ENCODE results near the gene FABP6. TPM values are rescaled to one million over a fixed set of nuclear protein-coding genes. Genes with fewer than 3 reads are reported as not detected.
"Not testable (repeated sequence)": the region's sequence is repeated elsewhere in the genome, so short reads cannot be mapped to it uniquely, and the experiment has no call there.

The FABP6 gene
- total RNA-seq, 1 donor from 2014 or later, result not detected

DNA sequence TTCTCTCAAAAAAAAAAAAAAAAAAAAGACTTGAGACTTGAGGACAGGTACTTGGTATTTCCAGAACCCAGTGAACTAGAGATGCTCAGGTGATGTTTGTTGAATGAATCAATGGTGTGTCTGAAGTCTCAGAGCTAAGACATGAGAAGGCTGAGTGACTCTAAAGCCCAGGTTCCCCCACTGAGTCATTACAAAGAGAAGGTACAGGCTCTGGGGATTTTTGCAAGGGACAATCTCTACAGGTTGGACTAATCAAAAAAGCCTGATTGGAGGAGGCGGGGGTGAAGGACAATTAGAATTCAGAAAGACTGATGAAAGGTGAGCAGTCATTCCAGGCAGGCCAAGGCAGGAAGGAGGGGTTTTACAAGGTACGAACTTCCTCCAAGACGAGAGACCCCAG lies 8.2 kb upstream of the FABP6 start:
- DNase-seq, result no peak

- DNase-seq, result no peak
These were observed 2.3 kb upstream of the FABP6 start for GRCh38 chr5:160227012-160227411.

DNA sequence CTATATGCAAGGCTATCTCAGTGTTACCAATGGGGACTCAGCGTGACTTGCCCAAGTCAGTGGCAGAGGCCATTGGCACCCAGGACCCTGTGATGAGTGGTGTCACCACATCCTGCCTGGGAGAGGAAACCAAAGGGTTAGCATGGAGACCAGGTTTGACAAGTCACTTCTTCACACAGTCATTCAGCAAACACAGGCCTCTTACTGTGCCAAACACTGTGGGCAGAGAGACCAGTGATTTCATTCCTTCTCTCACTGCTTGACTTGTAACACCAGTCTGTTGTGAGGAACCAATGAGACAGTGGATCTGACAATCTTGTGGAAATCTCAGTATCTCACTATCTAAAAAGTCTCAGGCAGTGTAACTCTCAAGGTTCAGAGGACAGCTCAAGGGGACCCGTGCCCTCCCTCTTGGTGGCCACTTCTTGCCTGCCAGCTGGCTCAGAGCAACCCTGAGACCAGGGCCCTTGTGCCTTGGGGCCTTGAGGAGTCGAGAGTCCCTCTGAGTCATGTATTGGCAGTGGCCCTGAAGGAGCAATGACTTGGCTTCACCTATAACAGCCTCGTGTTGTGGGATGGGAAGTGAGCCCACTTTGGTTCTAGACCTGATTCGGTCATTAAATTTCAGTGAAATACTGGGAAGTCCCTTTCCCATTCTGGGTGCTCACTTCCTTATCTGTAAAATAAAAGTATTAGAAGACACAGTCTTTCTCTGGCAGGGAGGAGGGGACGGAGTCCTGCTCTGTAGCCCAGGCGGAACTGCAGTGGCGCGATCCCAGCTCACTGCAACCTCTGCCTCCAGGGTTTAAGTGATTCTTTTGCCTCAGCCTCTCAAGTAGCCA lies 1.6 kb downstream of the FABP6 start:
- DNase-seq, result no peak

DNA sequence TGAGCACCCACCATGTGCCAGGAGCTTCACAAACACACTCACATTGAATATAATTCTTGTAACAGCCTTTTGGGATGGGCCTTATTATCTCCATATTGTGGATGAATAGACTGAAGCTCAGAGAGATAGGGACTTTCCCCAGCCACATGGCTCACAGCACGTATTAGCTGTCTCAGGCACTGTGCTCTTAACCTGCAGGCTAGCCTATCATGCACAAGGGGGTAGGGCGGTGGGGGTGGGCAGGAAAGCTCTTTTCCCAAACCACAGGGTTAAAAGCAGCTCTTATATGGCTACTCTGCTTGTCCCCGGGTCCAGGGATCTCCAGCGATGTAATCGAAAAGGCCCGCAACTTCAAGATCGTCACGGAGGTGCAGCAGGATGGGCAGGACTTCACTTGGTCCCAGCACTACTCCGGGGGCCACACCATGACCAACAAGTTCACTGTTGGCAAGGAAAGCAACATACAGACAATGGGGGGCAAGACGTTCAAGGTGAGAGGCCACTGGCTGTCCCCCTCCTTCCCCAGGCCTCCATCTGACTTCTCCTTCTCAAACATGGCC lies 2.6 kb downstream of the FABP6 start:
- DNase-seq, result no peak

DNA sequence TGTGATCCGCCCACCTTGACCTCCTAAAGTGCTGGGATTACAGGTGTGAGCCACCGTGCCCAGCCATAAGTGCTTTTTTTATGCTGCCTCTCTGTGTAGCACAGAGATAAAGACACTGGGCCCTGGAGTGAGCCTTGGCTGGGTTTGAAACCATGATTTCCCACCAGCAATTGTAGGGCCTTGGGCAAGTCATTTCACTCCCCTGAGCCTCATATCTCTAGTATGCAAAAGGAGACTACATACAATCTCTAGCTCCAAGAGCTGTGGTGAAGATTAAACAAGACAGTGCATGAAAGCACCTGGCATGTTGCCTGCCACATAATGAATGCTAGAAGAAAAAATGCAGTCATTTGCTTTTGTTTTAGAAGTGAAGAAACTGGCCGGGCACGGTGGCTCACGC lies 3.9 kb downstream of the FABP6 start:
- no peak for DNase-seq

DNA sequence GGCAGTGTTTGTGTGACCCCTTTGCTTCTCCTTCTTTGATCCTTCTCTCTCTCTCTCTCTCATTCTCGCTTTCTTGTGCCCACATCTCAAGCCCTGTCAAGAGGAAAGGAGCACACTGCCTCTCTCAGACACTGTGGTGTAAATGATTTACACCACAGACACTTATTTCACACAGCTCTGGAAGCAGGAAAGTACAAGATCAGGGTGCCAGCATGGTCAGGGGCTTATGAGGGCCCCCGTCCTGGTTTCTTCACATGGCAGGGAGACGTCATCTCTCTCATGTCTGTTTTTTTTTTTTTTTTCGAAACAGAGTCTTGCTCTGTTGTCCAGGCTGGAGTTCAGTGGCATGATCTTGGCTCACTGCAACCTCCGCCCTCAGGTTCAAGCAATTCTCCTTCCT lies 6.4 kb downstream of the FABP6 start:
- no peak for DNase-seq

DNA sequence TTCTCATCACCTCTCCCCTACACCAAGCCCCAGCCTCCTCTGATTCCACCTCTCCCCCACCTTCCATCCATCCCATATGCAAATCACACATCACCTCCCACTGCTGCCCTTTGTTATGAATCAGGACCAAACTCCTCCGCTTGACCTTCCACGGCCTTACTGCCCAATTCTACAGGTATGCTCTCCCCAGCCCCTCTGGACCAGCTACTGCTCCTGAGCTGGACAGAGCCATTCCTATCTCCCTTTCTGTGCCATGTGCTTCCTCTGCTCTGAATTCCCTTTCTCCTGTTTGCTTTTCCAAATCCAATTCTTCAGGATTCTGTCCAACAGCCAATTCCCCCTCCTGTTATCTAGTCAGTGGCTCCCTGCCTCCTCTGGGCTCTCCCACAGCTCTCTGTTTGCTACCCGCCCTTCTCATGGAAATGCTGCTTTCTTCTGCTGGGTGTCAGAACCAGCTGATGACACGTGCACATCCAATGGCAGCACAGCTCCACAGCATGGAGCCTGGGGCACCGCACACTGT lies 8.3 kb downstream of the FABP6 start:
- DNase-seq, result no peak

DNA sequence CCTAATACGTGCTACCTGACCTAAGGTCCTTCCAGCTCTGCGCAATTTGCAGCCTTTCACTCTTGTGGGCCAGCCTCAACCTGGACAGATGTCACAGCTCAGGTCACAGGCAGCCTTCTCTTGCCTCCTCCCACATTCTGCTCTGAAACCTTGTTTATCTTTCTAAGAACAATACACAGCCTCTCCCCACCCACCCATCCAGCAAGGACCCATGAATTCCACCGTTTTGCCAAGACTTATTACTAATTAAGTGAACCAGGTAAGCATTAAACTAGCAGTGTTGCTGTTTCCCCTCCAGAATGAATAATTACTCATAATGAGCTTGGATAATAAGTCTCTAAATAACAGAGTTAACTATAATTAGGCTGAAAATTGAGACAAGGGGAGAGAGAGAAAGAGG lies 11.0 kb downstream of the FABP6 start:
- no peak for DNase-seq

- DNase-seq, result no peak
These were observed 12.8 kb downstream of the FABP6 start for GRCh38 chr5:160242145-160242544.

- no peak for DNase-seq
These were observed 16.3 kb downstream of the FABP6 start for GRCh38 chr5:160245506-160246086.

DNA sequence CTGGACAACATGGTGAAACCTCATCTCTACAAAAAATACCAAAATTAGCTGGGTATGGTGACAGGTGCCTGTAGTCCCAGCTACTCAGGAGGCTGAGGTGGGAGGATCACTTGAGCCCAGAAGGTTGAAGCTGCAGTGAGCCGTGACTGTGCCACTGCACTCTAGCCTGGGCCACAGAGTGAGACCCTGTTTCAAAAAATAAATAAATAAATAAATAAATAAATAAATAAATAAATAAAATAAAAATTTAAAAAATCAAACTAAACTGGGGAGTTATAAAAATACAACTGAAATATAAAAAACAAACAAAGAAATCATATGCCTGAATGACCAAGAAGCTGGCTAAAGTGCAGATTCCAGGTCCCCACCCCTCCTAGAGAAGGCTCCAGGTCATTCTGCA lies 20.3 kb downstream of the FABP6 start:
- not testable (repeated sequence) for DNase-seq

DNA sequence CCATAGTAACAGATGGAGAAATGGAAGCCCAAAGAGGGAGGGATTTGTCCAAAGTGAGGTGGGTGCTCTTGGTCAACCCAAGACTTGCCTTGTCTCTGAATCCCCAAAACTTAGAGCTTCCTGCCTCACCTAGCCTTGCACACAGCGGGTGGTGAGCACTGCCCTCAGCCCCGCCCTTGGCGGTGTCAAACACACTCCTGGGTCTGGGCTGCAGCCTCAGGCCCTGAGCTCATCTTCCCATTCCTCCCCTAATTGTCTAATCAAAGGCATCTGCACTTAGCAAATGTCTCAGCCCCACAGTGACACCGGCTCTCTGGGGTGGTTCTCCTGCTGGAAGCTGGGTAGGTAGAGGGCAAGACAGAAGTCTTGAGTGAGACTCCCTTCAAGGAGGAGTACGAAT lies 20.9 kb downstream of the FABP6 start:
- no peak for DNase-seq

GRCh38 chr5:160250826-160251225 lies 21.5 kb downstream of the FABP6 start:
- no peak for DNase-seq

DNA sequence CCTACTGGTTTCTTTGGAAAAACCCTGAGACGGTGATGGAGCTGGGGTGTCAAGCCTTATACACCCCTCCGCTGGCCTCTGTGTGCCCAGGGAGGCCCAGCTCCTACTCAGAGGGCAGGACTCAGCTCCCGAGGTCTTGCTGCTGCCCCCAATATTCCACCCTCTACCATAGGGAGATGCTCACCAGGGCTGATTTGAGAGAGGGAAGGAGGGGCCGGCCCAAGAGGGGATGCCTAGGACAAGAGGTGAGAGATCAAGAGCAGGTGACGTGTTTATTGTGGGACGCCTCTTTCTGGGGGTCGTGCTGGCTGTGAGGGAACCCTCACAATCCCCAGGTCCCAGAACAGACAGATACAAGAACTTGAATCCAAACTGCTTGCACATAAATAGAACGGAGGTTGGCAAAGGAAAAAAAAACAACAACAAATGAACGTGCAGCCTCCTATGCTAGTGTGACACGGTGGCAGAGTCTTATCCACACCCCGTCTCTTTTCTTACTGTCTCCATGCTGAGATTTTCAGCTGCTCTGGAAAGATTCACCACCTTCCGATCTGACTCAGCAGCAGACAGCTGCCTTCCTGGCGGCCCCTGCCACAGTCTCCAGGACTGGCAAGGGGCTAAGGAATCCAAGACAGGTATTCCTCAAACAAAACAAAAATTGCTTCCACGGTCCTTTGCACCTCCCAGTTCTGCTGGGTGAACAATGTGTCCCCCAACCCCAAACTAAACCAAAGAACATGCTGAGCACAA lies 22.3 kb downstream of the FABP6 start:
- no peak for DNase-seq

DNA sequence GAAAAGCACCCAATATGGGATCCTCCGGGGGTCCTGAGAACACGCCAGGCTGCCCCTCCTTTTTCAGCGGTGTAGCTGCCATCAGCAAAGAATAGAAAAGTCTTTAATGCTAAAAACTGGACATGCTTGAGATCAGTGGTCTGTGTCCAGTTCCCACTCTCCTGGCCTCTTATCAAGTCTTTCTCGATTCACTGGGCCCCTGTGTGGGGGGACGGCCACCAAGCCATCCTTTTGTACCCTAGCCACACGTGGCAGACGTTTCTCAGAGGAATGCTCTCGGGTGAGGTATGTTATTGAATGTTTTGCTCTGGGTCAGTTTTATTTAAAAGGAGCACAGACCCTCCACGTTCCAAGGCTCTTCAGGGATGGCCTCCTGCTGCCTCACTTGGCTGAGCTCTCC lies 23.6 kb downstream of the FABP6 start:
- DNase-seq, result no peak

DNA sequence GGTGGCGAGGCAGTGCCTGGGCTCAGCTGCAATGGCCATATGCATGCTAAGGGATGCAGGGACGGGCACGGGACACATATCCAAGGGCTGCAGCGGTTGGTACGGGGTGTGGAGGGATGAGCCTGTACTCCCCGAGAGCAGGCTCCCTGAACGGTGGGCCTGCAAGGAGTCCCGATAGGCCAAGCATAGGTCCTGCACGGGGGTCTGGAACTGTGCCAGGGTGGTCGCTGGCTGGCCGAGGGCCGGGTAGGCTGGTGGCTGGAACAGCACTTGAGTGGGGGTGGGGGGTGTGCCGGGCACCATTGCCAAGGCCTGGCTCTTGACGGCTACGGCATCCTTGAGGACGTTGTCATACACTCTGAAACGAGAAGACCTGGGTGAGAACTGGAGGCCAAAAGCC lies 24.1 kb downstream of the FABP6 start:
- DNase-seq, result no peak

DNA sequence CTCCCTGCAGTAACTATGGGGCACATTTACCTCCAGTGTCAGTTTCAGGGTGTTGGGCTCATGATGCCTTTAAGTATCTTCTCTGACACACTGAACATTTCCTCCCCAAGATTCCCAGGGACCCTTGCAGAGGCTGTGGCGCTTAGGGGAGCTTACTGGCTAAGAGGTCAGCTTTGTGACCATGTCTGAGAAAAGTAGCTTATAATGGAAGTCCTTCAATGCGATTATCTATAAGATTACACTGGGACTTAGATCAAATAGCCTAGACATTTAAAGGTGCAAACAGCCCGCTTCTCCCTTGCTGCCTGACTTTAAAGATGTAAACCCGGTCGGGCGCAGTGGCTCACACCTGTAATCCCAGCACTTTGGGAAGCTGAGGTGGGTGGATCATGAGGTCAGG lies 25.4 kb downstream of the FABP6 start:
- DNase-seq, result no peak

DNA sequence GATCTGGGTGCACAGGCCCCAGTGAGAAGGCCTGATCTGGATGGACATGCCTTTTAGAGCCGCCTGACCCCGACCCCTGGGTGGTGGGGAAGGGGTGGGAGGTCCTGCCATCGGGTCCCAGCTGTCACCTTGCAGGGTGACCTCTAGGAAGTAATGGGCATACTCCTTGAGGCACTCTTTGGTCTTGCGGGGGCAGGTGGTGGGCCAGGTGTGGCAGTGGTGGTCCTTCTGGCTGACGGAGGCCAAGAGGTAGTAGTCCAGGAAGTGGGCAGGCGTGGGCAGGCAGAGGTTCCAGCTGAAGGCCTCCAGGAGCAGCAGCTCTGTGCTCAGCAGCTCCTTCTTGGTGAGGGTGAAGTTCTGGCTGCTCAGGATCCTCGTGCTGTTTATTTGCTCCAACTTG lies 30.0 kb downstream of the FABP6 start:
- DNase-seq, result no peak

DNA sequence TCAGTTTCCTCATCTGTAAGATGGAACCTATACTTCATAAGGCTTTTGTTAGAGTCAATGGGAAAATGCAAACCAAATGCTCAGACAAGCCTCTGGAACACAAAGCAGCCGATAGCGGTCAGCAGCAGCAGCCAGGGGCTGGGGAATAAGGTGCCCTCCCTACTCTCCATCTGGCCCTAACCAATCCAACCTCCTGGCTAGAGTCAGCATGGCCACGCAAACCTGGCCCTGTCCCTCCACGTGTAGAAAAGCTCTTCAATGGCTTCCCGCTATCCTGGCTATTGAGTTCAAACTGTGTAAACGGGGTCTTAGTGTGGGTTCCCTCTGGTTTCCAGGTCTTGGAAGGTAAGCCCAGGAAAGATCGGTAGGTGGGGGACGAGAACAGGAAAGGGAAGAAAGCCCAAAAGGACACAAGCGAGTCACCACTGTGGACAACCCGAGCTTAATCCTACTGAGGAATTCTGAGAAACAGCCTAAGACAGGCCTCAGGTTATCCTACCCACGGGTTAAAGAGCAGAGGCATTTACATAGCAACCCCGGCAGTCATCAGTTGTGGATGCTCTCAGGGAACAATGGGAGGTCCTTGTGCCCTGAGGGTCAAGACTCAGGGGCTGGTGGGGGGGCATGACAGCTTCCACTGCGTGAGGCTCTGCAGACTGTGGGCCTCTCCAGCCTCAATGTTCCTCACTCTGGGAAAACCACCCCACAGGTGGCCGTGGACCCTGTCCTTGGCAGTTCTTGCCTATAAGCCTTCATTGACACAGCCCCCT lies 30.9 kb downstream of the FABP6 start:
- no peak for DNase-seq

GRCh38 chr5:160260881-160261815 lies 31.8 kb downstream of the FABP6 start:
- no peak for DNase-seq
